GM19395 (cell line): ENCODE measurements around the gene GLMP.
"Not testable (repeated sequence)": the region's sequence is repeated elsewhere in the genome, so short reads cannot be mapped to it uniquely, and the experiment has no call there.

Source experiments
- ATAC-seq: cut with Tn5 transposase; IDR thresholded peaks from one replicate; pipeline ENCODE4 v1.9.1; 2021; ENCODE audit warnings: mild to moderate bottlenecking, moderate library complexity; ENCODE audit not compliant: unreplicated experiment

The GLMP gene, protein sequence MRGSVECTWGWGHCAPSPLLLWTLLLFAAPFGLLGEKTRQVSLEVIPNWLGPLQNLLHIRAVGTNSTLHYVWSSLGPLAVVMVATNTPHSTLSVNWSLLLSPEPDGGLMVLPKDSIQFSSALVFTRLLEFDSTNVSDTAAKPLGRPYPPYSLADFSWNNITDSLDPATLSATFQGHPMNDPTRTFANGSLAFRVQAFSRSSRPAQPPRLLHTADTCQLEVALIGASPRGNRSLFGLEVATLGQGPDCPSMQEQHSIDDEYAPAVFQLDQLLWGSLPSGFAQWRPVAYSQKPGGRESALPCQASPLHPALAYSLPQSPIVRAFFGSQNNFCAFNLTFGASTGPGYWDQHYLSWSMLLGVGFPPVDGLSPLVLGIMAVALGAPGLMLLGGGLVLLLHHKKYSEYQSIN

DNA sequence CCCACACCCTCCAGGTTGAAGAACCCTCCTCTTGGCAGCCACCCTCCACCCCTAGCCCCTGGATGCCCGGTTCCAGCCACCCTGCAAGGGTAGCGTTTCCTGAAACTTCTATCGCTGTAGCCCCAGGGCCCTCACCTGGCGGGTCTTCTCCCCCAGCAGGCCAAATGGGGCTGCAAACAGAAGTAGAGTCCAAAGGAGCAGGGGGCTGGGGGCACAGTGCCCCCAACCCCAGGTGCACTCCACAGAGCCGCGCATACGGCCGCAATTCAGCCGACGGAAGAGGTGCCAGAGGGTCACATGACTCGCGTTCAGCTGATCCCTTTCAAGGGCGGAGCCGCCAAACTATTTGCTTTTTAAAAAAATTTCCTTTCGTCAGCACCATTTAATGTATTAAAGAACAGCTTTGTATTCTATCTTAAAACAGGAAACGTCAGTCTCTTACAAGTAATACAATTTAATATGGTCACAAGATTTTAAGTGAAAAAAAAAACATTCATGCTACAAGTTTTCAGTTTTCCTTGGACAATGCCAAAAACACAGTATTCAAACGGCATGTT, at the start of gene GLMP:
Gene GLMP (minus strand): TSS at position 289 of the 557 bp plus-strand sequence. CDS start 34 bp downstream, at position 255.
- ATAC-seq, result no peak

DNA sequence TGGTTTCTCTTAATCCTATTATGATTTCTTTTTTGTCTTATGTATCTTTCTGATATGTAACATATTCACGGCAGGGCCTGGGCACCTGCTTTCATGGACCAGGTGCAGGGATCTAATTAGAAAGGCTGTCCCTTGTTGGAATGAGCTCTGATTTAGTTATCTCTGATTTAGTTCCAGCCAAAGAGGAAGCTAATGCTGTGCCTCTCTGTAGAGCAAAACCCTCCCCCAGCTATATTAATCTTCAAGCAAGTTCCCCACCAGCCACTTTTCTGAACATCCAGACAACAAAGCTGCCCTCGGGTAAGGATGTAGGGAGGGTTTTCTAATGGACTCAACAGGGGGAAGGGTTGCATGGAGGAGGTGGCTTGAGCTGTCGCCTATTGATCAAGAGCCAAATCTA, 48.9 kb upstream of the GLMP start:
- ATAC-seq, result no peak

DNA sequence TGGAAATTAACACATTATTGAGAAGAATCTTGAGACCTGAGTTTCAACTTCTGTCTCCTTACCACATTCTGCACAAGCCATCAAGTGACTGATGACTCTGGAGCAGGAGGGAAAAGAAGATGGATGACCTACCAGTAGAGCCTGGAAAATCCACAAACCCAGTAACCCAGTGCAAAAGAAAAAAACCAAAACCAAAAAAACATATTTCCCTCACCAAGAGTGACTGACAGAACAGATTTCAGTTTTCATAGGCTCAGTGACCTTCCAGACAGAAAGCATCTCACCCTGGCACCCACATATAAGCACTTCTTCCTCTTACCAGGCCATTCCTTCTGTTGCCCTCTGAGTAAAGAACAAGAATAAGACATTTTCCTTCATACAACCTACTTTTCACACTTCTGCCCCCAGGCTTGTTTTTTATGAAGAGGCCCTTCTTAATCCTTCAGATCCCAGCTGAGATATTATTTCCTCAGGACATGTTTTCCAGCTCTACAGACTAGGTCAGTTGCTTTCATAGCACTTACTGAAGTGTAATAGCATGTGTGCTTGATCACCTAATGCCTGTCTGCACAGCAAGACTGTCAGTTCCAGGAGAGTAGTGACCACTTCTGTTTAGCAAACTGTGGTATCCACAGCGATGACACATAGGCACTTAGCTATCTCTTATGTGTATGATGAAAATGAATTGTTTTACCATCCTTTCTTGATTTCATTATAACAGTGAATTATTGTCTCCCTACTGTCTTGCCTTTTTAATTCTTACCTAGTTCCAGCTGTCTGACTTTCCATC, 46.9 kb upstream of the GLMP start:
- no peak for ATAC-seq

DNA sequence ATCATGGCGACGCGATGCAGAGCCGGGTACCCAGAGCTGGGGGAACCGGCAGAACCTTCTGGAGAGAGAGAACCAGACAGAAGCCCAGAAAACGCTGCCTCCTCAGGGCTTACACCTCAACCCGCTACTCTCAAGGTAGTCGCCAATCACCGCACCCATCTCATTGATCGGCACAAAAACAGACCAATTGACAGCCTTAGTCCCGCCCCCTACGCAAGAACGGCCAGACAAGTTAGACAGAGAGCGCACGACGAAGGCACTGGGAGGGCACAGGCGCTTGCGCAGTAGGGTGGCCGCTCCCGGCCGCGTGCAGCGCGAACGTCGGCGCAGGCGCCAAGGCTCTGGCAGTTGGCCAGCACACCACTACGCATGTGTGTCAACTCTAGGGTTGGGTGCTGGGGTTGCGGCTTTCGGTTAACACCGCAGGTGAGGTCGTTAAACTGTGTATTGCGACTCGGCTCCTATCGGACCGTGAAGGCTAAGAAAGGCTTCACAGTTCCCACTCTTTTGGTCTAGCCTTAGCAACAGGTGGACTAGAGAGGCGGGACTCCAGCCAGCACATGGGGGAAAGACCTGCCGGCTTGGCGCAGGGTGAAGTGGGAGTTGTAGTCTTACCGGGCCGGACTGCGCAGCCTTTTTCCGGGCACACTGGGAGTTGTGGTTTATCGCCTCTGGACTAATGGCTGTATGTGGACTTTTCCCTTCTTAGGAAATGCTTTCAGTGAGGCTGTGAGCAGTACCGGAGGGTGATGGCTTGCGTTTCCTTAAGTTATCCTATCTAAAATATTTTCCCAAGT, 42.9 kb upstream of the GLMP start, which contains the start of the genes CCT3 and TSACC:
Gene CCT3 (minus strand): TSS at position 113 of the 797 bp plus-strand sequence. CDS start 108 bp downstream, at position 5.
Gene TSACC (plus strand): TSS at position 347 of the 797 bp plus-strand sequence. CDS start 1,232 bp downstream, outside the sequence.
- ATAC-seq, result peak; percentile 92

DNA sequence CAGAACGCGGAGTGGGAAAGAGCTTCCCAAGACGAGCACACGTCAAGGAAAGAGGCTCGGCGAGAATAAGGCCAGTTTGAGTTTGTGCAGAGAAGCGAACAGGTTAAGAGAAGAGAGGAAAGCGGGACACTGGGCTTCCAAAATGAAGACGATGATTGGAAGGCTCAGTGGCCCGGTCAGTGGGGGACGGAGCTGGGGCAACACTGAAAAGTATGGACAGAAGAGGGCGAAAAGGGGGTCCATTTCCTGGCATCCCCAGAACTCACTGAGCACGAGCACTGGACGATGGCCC, 42.4 kb upstream of the GLMP start:
- no peak for ATAC-seq

DNA sequence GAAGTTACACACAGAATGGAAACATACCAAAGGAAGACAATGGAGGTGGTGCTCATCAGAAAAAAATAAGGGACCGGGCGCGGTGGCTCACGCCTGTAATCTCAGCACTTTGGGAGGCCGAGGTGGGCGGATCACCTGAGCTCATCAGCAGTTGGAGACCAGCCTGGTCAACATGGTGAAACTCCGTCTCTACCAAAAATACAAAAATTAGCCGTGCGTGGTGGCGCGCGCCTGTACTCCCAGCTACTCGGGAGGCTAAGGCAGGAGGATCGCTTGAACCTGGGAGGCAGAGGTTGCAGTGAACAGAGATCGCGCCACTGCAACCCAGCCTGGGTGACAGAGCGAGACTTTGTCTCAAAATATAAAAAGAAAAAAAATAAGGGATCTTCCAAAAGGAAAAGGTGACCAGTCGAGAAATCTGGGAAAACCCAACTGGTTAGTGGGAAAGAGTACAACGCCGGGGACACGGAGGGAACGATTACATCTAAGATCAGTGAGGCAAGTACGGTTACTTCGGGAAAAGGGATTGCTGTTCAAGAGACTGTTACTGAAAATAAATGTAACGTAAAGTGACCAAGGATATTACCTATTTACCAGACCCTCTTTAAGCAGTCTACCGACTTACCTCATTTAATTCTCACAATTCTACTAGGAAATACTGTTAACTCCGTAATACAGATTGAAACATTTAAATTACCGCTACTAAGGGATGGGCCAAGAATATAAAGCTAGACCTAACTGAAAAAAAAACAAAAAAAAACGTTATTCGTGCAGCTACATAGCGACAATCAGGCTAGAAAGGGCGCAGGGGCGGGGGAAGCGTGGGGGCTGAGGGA, 41.8 kb upstream of the GLMP start:
- no peak for ATAC-seq

DNA sequence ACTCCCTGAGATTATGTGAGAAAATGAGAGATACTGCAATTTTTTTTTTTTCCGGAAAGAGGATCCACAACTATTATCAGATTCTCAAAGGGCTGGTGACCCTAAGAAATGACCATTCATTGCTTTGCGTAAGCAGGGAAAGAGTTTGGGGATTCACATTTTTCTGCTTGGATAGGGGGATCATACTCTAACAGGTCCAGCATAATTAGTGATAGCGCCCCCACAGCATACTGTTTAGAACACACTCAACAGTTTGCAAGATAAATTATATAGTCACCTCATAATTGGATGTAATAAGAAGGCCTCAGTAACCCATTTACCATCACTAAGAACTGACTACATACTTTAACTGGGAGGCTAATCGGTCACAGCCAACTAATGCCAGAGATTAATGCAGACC, 40.8 kb upstream of the GLMP start:
- ATAC-seq, result no peak

DNA sequence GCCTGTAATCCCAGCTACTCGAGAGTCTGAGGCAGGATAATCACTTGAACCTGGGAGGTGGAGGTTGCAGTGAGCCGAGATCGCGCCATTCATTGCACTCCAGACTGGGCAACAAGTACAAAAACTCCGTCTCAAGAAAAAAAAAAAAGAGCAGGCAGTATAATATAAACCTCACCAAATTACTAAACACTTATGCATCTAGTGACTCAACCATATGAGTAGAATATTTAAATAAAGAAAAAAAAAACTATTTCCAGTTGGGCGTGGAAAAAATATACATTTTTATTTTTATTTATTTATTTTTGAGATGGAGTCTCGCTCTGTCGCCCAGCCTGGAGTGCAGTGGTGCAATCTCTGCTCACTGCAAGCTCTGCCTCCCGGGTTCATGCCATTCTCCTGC, 27.7 kb upstream of the GLMP start:
- not testable (repeated sequence) for ATAC-seq

DNA sequence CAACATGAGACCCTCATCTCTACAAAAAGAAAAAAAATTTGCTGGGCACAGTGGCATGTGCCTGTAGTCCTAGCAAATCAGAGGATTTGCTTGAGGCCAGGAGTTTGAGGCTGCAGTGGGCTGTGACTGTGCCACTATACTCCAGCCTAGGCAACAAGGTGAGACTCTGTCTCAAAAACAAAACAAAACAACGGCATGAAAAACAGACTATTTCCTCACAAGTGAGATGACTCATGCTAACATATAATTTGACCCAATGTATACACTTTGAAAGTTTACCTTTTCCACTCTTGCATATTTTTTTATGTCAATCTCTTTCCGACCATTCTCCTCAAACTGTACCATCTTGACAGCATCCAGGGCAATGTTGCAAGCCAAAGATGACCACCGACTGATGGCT, 25.1 kb upstream of the GLMP start:
- no peak for ATAC-seq

DNA sequence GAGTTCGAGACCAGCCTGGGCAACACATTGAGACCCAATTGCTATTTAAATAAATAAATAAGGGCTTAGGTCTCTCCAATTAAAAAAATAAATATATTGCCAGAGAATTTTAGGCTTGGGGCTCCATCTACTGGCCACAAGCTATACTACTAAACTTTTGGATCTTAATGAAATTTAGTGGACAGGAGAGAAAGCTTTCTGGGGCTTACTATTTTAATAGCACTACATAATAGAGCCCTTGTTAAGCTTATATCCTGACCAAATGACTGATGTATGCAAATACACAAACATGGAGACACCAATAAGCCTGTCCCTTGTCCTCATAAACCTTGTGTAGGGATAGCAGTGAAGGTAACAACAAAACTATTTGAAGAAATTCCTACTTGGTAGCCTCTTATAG, 24.2 kb upstream of the GLMP start:
- ATAC-seq, result no peak

DNA sequence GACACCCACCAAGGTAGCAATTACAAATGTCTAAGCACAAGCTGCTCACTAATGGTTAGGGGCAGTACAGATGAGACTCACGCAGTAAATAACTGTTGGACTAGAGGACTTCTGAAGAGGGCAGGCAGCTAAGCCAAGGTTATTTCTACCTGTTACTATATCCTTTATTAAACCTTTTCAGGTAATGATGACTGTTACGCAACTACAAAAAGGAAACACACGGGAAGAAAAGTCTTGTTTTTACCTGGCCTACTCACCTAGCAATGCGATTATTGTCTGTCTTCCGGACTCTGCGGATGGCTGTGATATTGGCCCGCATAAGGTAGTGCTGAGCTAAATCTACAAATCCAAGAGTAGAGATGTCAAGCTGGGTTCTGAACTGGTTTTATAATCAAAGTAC, 21.4 kb upstream of the GLMP start:
- ATAC-seq, result no peak

DNA sequence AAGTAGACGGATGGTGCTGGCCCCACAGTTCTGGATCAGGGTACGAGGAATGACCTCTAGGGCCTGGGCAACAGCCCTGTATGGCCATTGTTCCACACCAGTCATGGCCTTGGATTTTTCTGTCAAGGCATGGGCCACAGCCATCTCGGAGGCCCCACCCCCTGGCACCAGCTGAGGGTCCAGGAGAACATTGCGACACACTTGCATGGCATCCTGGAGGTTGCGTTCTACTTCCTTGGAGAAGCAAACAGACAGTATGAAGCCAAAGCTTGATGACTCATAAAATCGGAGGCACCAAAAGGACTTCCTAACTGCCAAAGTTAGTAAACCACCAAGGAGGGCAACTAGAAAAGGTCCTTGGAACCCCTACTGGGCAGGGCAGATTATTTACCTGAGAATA, 15.5 kb upstream of the GLMP start:
- ATAC-seq, result no peak

DNA sequence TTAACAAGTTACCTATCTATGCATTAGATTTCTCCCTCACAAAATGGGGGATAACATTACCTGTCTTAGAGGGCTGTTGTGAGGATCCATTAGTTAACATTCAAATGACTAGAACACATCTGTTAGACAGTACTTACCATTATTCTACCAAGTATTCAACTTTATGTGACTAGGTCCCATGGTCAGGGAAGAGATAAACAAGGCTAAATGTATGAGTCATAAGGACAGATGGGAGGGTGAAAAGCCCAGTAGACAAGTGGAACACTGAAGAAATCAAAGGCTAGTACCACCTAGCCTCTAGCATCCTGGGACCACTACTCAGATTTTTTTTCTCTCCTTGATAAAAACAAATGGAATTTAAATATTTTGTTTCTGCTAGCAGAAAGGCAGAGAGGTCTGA, 12.6 kb upstream of the GLMP start:
- no peak for ATAC-seq

DNA sequence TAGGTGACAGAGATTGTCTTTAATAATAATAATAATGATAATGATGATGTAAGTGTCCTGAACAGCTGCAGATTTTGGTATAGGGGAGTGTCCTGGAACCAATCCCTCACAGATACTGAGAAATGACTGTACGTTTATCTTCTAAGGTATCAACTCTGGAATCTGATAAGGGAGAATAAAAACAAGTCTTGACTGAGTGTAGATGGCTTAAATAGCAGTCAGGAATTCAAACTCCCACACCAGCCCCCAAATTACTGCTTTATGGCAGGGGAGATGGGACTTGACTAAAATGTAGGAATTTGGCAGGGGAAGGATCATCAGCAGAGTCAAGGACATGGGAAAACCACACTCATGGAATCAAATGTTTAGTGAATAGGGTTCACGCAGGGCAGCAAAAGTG, 9.7 kb upstream of the GLMP start:
- ATAC-seq, result no peak

DNA sequence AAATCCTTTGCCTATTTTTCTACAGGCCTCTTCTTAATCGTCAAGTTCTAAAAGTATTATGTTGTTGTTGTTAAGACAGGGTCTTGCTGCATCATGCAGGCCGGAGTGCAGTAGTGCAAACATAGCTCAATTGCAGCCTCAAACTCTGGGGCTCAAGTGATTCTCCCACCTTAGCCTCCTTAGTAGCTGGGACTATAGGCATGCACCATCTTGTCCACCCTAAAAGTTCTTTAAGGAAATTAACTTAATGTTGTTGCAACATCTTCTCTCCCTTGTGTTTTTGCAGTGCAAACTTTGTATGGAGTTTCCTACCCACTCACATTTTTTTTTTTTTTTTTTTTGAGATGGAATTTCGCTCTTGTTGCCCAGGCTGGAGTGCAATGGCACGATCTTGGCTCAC, 7.8 kb upstream of the GLMP start:
- ATAC-seq, result no peak

DNA sequence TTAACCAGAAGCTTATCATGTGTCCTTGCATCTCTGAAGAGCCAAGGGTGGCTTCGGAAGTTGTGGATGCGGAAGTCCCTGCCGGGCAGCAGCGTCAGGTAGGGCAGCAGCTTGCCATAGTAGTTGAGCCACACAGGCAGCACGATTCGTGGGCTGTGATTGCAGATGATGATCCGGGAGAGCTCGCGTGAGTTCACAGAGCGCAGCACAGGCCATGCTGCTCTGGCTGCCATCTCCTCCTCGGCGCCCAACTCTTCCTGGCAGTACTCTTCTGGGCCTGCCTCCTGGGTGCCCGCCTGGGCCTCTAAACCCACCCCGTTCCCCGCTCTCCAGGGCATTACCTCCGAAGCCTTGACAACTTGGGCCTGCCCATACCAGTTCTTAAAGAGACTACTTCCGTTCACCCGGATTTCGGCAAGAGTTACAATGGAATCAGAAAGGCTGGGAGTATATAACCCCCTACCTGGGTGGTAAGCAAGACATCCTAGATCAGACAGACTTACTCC, 3.4 kb upstream of the GLMP start, which contains the start of gene VHLL:
Gene VHLL (minus strand): TSS at position 456 of the 506 bp plus-strand sequence. CDS start 118 bp downstream, at position 338.
- ATAC-seq, result no peak

DNA sequence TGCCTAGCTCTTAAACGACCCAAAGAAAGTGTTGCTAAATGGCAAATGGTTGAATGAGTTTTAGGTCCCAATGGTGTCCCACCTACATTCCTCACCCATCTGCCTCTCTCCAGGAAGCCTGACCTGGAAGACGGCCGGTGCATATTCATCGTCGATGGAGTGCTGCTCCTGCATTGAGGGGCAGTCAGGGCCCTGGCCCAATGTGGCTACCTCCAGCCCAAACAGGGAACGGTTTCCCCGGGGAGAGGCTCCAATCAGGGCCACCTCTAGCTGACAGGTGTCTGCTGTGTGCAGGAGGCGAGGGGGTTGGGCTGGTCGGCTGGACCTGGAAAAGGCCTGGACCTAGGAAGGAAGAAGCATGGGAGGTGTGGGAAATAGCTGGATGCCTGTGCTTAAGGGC, 1.6 kb downstream of the GLMP start:
- no peak for ATAC-seq

DNA sequence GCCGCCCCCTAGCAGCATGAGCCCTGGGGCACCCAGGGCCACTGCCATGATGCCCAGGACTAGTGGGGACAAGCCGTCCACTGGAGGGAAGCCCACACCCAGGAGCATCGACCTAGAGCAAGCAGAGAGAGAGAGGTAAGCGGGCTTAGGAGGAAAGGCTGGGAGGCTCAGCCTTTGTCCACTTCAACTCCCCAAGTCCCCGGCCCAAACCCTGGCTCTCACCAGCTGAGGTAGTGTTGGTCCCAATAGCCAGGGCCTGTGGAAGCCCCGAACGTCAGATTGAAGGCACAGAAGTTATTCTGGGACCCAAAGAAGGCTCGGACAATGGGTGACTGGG, 2.4 kb downstream of the GLMP start:
- ATAC-seq, result no peak

DNA sequence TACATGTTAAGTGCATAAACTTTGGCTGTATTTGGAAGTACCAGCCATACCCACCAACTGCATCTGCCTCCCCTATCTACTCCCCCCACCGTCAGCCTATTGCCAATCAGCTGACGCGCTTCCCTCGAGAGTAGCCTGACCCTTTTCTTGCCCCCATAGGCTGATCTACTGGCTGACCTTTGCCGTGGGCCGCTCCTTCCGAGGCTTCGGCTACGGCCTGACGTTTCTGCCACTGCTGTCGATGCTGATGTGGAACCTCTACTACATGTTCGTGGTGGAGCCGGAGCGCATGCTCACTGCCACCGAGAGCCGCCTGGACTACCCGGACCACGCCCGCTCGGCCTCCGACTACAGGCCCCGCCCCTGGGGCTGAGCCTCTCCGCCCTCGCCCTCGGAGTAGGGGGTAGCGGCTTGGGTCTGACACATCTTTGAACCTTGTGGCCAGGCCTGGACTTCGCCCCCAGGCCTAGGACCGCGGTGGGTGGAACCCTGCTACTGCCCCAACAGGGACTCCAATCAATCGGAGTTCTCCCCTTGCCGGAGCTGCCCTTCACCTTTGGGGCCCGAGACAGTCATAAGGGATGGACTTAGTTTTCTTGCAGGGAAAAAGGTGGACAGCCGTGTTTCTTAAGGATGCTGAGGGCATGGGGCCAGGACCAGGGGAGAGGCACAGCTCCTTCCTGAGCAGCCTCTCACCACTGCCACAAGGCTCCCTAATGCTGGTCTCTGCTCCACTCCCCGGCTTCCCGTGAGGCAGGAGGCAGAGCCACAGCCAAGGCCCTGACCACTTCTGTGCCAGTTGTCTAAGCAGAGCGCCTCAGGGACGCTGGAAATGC, 4.0 kb downstream of the GLMP start:
- peak; percentile 56 for ATAC-seq
